ENCODE results near the gene GPC5.
A peak's percentile ranks its signal among the peaks of the same experiment; 100 is the strongest.

GPC5 gene

DNA sequence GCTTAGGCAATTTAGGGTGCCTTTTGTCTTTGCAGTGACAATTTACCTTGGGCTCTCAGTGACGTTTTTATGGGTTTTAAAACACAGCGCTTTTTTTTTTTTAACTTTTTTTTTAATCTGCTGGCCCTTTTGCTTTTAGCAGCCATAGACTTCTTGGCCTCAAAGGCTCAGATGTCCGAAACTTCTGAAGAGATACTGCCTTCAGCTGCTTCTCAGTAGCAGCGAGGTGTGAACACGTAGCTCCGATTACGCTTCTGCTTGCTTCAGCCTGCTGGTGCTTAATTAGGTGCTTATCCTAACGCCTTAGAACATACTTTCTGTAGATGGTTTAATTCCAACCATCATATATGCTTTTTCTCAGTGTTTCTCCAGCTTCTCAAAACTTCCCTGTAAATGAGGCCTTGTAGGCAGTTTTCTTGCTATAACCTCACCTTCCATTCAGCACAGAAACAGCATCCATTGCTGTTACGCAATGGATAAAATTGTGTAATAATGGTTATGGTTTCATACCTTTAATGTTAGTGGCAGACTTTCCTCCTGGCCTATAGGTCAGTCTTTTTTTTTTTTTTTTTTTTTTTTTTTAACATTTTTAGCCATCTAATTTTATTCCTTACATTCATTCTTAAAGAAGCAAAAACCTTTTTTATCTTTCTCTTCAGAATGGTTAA is 723.9 kb downstream of the GPC5 start:
- TF ChIP-seq, protein P1, sequence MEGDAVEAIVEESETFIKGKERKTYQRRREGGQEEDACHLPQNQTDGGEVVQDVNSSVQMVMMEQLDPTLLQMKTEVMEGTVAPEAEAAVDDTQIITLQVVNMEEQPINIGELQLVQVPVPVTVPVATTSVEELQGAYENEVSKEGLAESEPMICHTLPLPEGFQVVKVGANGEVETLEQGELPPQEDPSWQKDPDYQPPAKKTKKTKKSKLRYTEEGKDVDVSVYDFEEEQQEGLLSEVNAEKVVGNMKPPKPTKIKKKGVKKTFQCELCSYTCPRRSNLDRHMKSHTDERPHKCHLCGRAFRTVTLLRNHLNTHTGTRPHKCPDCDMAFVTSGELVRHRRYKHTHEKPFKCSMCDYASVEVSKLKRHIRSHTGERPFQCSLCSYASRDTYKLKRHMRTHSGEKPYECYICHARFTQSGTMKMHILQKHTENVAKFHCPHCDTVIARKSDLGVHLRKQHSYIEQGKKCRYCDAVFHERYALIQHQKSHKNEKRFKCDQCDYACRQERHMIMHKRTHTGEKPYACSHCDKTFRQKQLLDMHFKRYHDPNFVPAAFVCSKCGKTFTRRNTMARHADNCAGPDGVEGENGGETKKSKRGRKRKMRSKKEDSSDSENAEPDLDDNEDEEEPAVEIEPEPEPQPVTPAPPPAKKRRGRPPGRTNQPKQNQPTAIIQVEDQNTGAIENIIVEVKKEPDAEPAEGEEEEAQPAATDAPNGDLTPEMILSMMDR (conservative IDR thresholded peaks at IDR 0.05; ENCODE audit: low read depth, low read length), result no peak
- H3K4me3 ChIP-seq (ENCODE audit: low read depth, low read length), result no peak overlapping the region
- DNase-seq (ENCODE audit: low read depth), result peak; percentile 14

DNA sequence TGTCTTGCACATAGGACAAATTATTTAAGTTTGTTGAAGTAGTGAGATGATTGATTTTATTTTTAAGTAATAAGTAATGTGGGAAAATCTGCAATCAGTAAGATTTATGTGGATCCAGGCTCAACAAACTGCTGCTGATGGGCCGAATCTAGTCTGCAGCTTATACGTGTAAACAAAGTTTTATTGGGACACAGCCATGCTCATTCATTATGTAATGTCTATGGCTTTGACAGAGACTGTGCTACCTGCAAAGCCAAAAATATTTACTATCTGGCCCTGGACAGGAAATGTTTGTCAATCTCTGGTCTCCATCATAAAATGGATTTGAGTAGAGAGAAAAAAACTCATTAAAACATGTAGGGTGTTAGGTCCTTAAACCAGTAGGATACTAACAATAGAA is 728.0 kb downstream of the GPC5 start:
- no peak overlapping the region for H3K4me3 ChIP-seq (ENCODE audit: low read depth, low read length)
- DNase-seq (ENCODE audit: low read depth), result no peak
- TF ChIP-seq, protein P1 (conservative IDR thresholded peaks at IDR 0.05; ENCODE audit: low read depth, low read length), result no peak

DNA sequence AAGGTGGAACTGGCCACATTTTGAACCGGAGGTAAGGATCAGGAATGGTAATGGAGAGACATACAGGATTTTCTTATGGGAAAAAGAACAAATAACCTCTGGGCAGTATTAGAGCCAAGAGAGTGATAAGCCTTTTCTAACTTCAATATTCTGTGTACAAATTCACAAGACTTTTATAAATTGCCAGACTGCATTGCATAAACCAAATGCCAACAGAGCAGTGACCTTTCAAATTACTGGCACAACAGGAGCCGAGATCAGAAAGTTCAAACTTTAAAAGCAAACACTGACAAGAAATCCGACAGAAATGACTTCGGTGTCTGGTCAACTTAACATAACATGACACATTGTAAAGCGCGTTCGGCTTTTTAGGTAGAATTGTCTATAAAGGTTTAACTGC is 737.1 kb downstream of the GPC5 start:
- TF ChIP-seq, protein P1 (conservative IDR thresholded peaks at IDR 0.05; ENCODE audit: low read depth, low read length), result no peak
- DNase-seq (ENCODE audit: low read depth), result no peak

DNA sequence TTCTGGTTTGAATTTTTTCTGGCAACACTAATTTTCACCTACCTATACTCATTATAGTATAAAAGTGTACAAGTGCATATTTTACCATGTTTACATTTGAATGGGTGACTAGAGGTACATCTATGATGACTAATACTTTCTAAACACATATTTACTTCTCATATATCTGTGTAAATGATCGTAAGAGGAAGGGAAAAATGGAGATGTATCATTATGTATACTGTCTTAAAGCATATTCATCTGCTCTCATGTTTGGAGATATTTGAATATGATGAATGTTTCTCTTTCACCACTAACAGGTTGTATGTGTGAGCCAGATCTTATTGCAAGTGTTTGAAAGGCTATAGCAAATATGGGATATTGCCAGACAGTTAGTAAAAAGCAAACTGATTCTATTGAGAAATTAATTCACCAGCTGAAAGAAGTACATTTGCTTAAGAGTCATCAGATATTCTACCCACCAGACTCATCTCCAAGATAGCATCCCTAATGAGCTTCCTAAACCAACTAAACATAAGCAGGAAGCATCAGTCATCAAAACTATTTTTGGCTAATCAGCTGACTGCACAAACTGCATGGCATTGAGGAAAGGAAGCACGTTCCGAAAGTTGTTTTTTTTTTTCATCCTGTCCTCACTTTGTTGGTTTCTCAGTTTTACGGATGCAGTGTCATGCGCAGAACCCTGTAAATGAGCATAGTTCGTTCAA is 738.2 kb downstream of the GPC5 start:
- TF ChIP-seq, protein P1 (conservative IDR thresholded peaks at IDR 0.05; ENCODE audit: low read depth, low read length), result no peak
- H3K4me3 ChIP-seq (ENCODE audit: low read depth, low read length), result no peak overlapping the region
- peak; percentile 18 for DNase-seq (ENCODE audit: low read depth)

More for the DNA sequence above, 737.1 kb downstream of the GPC5 start:
- no peak overlapping the region for H3K4me3 ChIP-seq (ENCODE audit: low read depth, low read length)

DNA sequence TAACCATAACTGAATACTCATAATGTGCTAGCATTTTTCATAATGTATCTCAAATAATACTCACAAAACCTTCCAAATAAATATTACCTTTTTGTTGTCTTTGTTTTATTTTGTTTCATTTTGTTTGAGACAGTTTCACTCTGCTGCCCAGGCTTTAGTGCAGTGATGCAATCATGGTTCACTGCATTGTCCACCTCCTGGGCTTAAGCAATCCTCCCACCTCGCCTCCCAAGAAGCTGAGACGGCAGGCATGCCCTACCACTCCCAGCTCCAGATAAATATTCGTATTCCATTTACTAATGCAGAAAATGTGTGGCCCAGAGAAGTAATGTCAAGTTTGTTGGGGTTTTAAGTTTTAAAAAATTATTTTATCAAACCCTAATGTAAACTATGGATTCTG is 739.1 kb downstream of the GPC5 start:
- TF ChIP-seq, protein P1 (conservative IDR thresholded peaks at IDR 0.05; ENCODE audit: low read depth, low read length), result no peak
- peak; percentile 44 for DNase-seq (ENCODE audit: low read depth)
- no peak overlapping the region for H3K4me3 ChIP-seq (ENCODE audit: low read depth, low read length)

DNA sequence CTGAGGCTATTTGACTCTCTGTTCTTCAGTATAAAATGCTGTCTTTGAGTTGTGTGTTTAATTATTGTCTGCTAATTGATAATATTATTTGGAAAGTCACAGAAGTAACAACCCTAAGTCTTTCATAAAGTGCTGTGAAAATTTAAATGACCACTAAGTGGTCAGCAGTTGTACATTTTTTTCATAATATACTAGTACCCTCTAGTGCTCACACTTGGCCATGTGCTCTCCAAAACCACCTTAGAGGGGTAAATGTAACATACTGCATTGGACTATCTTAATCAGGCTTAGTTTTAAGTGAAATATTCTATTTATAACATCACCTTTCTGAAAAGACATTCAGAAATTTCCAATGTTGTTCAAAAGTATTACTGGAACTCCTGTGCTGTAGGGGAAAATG is 745.3 kb downstream of the GPC5 start:
- TF ChIP-seq, protein P1 (conservative IDR thresholded peaks at IDR 0.05; ENCODE audit: low read depth, low read length), result peak; percentile 28
- no peak overlapping the region for H3K4me3 ChIP-seq (ENCODE audit: low read depth, low read length)
- DNase-seq (ENCODE audit: low read depth), result peak; percentile 38

DNA sequence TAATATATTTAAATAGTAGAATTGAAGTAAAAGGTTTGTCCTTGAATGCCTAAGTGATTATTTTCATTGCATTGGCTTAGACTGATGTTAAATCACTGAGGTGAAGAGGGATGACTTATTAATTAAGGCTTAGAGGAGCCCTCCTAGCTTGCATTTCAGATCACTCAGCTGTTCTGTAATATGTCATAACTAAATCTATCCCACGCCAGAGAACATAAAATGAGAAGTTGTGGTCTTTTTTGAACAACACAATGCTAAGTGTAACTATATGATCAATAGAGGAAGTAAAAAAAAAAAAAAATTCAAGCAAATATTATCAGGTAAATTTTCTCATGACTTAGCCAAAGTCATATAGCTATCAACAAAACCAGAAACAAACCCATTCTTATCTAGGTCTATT is 752.2 kb downstream of the GPC5 start:
- H3K4me3 ChIP-seq (ENCODE audit: low read depth, low read length), result no peak overlapping the region
- no peak for DNase-seq (ENCODE audit: low read depth)
- TF ChIP-seq, protein P1 (conservative IDR thresholded peaks at IDR 0.05; ENCODE audit: low read depth, low read length), result no peak

Data from choroid plexus epithelial cell (primary cell).